Mucosa of stomach (tissue), 1 donor: ENCODE measurements around the gene GFRA4.

ENCODE experiments used
- H3K27me3 ChIP-seq: one replicate; pipeline ENCODE4 v1.7.0; 2013; ENCODE audit warnings: mild to moderate bottlenecking, low read length; ENCODE audit not compliant: control insufficient read depth, insufficient read depth
- H3K36me3 ChIP-seq: one replicate; pipeline ENCODE4 v1.7.0; 2013; ENCODE audit warnings: low read length; ENCODE audit not compliant: control insufficient read depth, insufficient read depth
- H3K4me1 ChIP-seq: one replicate; pipeline ENCODE4 v1.7.0; 2013; ENCODE audit warnings: mild to moderate bottlenecking, low read length; ENCODE audit not compliant: control insufficient read depth, insufficient read depth
- H3K4me3 ChIP-seq: one replicate; pipeline ENCODE4 v1.7.0; 2013; ENCODE audit warnings: low read length
- H3K9ac ChIP-seq: one replicate; pipeline ENCODE4 v1.7.0; 2013; ENCODE audit warnings: mild to moderate bottlenecking, low read length, moderate library complexity
- H3K9me3 ChIP-seq: one replicate; pipeline ENCODE4 v1.7.0; 2013; ENCODE audit warnings: mild to moderate bottlenecking, low read length, moderate library complexity; ENCODE audit not compliant: control insufficient read depth
- donor health status: Pancreatic carcinoma.

Gene GFRA4

GRCh38 chr20:3613821-3614440, 49.3 kb downstream of the GFRA4 start:
- H3K27me3 ChIP-seq = no peaks in the 10 kb centered on the region
- H3K4me1 ChIP-seq = no peaks in the 10 kb centered on the region
- no peak overlapping the region for H3K9ac ChIP-seq
- no peaks in the 10 kb centered on the region for H3K36me3 ChIP-seq
- no peak overlapping the region for H3K4me3 ChIP-seq
- no peaks in the 10 kb centered on the region for H3K9me3 ChIP-seq

GRCh38 chr20:3612795-3613572, 50.2 kb downstream of the GFRA4 start:
- Histone ChIP-seq H3K4me3 (no peak overlapping the region), H3K9ac (no peak overlapping the region)

GRCh38 chr20:3611901-3612300, 51.3 kb downstream of the GFRA4 start:
- H3K9ac ChIP-seq = no peak overlapping the region
- H3K27me3 ChIP-seq = no peaks in the 10 kb centered on the region
- no peaks in the 10 kb centered on the region for H3K36me3 ChIP-seq

More at GRCh38 chr20:3612795-3613572, 50.2 kb downstream of the GFRA4 start:
- H3K36me3 ChIP-seq = no peaks in the 10 kb centered on the region
- H3K4me1 ChIP-seq = no peaks in the 10 kb centered on the region
- H3K27me3 ChIP-seq = no peaks in the 10 kb centered on the region
- H3K9me3 ChIP-seq = no peaks in the 10 kb centered on the region

More at GRCh38 chr20:3611901-3612300, 51.3 kb downstream of the GFRA4 start:
- no peak overlapping the region for H3K4me3 ChIP-seq
- H3K4me1 ChIP-seq = no peaks in the 10 kb centered on the region
- no peaks in the 10 kb centered on the region for H3K9me3 ChIP-seq
